Central memory CD8-positive, alpha-beta T cell (primary cell): ENCODE data around the gene SLC7A6.

Experiments used
- ATAC-seq: fragments of 150-1000 bp; cut with Tn5 transposase; replicated peaks from 2 replicates; pipeline ENCODE4 v1.10.0; 2022; ENCODE audit warnings: mild to moderate bottlenecking, moderate FRiP score, moderate number of reproducible peaks; ENCODE audit not compliant: poor library complexity, severe bottlenecking; ENCODE audit errors: extremely low read depth
- DNase-seq, 2 donors: peaks; one replicate each; pipeline ENCODE4 v3.0.0; 2021; ENCODE audit warnings: low spot score in 2 of 2
- H3K27ac Mint-ChIP-seq: one replicate; pipeline ENCODE4 v1.8.0; 2022; ENCODE audit warnings: low read depth, mild to moderate bottlenecking, moderate library complexity, mixed read lengths
- H3K27me3 Mint-ChIP-seq: one replicate; pipeline ENCODE4 v1.8.0; 2022; ENCODE audit warnings: mixed read lengths
- H3K36me3 Mint-ChIP-seq: one replicate; pipeline ENCODE4 v1.8.0; 2022; ENCODE audit warnings: mild to moderate bottlenecking, moderate library complexity, mixed read lengths; ENCODE audit not compliant: insufficient read depth
- H3K4me1 Mint-ChIP-seq: one replicate; pipeline ENCODE4 v1.8.0; 2022; ENCODE audit warnings: mixed read lengths
- H3K4me3 Mint-ChIP-seq: one replicate; pipeline ENCODE4 v1.8.0; 2022; ENCODE audit warnings: mild to moderate bottlenecking, moderate library complexity, mixed read lengths
- H3K9me3 Mint-ChIP-seq: one replicate; pipeline ENCODE4 v1.8.0; 2022; ENCODE audit warnings: mixed read lengths

SLC7A6 gene

DNA sequence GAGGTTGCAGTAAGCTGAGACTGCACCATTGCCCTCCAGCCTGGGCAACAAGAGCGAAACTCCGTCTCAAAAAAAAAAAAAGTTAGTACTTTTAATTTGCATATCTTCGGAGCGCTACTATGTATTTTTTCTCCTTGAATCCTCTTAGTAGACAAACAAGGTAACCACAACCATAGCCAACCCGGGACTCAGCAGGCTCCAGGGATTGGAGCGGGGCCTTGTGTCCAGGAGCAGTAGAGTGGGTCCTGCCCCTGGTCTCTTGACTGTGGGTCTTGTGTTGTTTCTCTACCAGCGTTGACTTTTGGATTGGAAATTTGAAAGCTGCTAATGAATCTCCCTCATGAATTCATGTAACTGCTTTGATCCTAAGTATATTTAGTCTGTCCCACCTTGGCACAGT, 78.8 kb downstream of the SLC7A6 start:
- no peak overlapping the region for H3K27ac Mint-ChIP-seq
- H3K36me3 Mint-ChIP-seq, result peaks cover 42% of the 10 kb centered on the region
- H3K4me1 Mint-ChIP-seq, result peaks cover 7% of the 10 kb centered on the region
- ATAC-seq, result no peak
- H3K27me3 Mint-ChIP-seq, result no peaks in the 10 kb centered on the region
- no peak for DNase-seq
- H3K4me3 Mint-ChIP-seq, result no peak overlapping the region
- H3K9me3 Mint-ChIP-seq, result no peaks in the 10 kb centered on the region

GRCh38 chr16:68344252-68344651, 79.9 kb downstream of the SLC7A6 start:
- ATAC-seq (no peak), DNase-seq (no peak)
- Mint-ChIP-seq H3K36me3 (peaks cover 46% of the 10 kb centered on the region), H3K9me3 (no peaks in the 10 kb centered on the region), H3K27ac (no peak overlapping the region), H3K27me3 (no peaks in the 10 kb centered on the region), H3K4me1 (peaks cover 7% of the 10 kb centered on the region), H3K4me3 (no peak overlapping the region)

DNA sequence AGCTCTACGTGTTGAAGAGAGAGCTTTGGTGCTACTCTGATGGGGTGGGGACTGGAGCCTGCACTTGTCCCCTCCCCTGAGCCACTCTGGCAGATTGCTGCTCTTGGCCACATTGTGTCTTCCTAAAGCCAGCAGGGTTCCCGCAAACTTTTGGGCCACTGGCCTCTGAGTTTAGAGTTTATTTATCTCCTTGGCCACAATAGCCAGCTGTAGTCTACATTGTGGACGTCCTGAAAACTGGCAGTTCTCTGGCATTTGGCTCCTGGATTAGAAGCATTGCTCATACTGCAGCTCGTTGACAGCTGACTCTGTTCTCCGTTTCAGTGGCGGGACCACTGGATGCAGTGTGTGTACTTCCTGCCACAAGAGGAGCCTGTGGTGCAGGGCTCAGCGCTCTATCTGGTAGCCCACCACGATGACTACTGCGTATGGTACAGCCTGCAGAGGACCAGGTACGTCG, 81.1 kb downstream of the SLC7A6 start:
- H3K4me1 Mint-ChIP-seq, result peaks cover 7% of the 10 kb centered on the region
- peak overlapping the region; percentile 55 for H3K27ac Mint-ChIP-seq
- H3K9me3 Mint-ChIP-seq, result no peaks in the 10 kb centered on the region
- ATAC-seq, result no peak
- peaks cover 53% of the 10 kb centered on the region for H3K36me3 Mint-ChIP-seq
- H3K4me3 Mint-ChIP-seq, result no peak overlapping the region
- H3K27me3 Mint-ChIP-seq, result no peaks in the 10 kb centered on the region
- DNase-seq, result no peak

DNA sequence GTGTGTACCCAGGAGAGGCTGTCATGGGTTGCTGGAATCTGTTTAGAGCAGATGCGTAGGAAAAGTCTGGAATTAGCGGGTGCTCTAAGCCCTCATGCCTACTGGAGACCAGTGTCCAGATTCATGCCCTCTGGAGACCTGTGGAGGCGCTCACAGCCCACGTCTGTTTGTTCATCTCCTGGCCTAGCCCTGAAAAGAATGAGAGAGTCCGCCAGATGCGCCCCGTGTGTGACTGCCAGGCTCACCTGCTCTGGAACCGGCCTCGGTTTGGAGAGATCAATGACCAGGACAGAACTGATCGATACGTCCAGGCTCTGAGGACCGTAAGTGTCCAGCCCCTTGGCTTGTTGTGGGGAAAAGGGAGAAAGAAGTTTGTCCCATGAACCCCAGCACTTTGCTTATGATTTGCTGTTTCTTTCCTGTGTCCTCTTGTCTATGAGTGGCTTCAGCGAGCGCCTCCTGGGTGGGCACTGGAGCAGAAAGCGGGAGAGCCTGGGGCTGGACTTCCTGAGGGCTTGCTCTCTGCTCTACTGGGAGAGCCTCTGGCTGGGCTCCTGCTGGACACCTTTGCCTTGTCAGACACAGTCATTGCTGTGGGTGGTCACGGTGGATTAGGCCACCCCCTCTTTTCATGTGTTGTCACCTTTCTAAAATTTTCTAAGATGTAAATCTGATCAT, 81.8 kb downstream of the SLC7A6 start:
- no peaks in the 10 kb centered on the region for H3K27me3 Mint-ChIP-seq
- no peak for ATAC-seq
- H3K27ac Mint-ChIP-seq, result no peak overlapping the region
- no peak for DNase-seq
- H3K4me3 Mint-ChIP-seq, result no peak overlapping the region
- no peaks in the 10 kb centered on the region for H3K9me3 Mint-ChIP-seq
- H3K4me1 Mint-ChIP-seq, result peaks cover 7% of the 10 kb centered on the region
- peaks cover 45% of the 10 kb centered on the region for H3K36me3 Mint-ChIP-seq

GRCh38 chr16:68346892-68347480, 82.7 kb downstream of the SLC7A6 start:
- Mint-ChIP-seq H3K36me3 (peaks cover 43% of the 10 kb centered on the region), H3K9me3 (no peaks in the 10 kb centered on the region), H3K27ac (no peak overlapping the region), H3K4me3 (no peak overlapping the region), H3K27me3 (no peaks in the 10 kb centered on the region), H3K4me1 (peaks cover 7% of the 10 kb centered on the region)
- DNase-seq (no peak), ATAC-seq (no peak)

- H3K36me3 Mint-ChIP-seq, result peaks cover 39% of the 10 kb centered on the region
- DNase-seq (no peak), ATAC-seq (no peak)
- H3K27me3 Mint-ChIP-seq, result no peaks in the 10 kb centered on the region
- no peak overlapping the region for H3K4me3 Mint-ChIP-seq
- no peak overlapping the region for H3K27ac Mint-ChIP-seq
- peaks cover 7% of the 10 kb centered on the region for H3K4me1 Mint-ChIP-seq
- H3K9me3 Mint-ChIP-seq, result no peaks in the 10 kb centered on the region
Measured at GRCh38 chr16:68347605-68348004, 83.3 kb downstream of the SLC7A6 start.

DNA sequence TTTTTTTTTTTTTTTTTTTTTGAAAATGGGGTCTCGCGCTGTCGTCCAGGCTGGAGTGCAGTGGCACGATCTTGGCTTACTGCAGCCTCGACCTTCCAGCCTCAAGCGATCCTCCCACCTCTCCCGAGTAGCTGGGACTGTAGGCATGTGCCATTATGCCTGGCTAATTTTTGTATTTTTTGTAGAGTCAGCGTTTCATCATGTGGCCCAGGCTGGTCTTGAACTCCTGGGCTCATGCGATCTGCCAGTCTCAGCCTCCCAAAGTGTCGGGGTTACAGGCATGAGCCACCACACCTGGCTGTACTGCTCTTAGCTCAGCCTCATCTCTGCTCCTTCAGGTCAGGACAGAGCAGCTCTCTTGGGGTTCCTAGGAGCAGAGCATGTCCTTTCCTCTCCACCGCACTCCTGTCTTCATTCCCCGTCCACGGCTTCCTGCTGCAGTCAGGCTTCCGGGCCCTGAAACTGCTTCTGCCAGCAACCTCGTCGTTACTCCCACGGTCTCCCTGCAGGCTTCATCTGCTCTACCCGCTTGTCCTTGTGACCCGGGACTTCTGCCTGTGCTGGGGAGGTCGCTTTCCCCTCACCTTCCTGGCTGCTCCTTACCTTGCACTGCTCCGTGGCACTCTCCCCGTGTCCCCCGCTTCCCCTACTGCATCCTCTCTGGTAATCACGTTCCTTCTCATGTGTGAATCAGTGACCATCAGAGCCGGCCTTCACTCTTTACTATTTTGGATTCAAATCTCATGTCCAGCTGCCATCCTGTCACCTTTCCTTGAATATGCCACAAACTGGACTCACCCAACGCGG, 84.5 kb downstream of the SLC7A6 start:
- H3K9me3 Mint-ChIP-seq, result no peaks in the 10 kb centered on the region
- H3K4me3 Mint-ChIP-seq, result no peak overlapping the region
- H3K36me3 Mint-ChIP-seq, result peaks cover 43% of the 10 kb centered on the region
- ATAC-seq (no peak), DNase-seq (no peak)
- H3K27me3 Mint-ChIP-seq, result no peaks in the 10 kb centered on the region
- no peak overlapping the region for H3K27ac Mint-ChIP-seq
- peaks cover 7% of the 10 kb centered on the region for H3K4me1 Mint-ChIP-seq

GRCh38 chr16:68349838-68350410, 85.6 kb downstream of the SLC7A6 start:
- H3K4me1 Mint-ChIP-seq, result peaks cover 17% of the 10 kb centered on the region
- ATAC-seq (no peak), DNase-seq (no peak)
- H3K9me3 Mint-ChIP-seq, result no peaks in the 10 kb centered on the region
- no peaks in the 10 kb centered on the region for H3K27me3 Mint-ChIP-seq
- H3K27ac Mint-ChIP-seq, result no peak overlapping the region
- peaks cover 43% of the 10 kb centered on the region for H3K36me3 Mint-ChIP-seq
- no peak overlapping the region for H3K4me3 Mint-ChIP-seq

GRCh38 chr16:68350813-68351350, 86.6 kb downstream of the SLC7A6 start:
- H3K4me1 Mint-ChIP-seq, result peaks cover 27% of the 10 kb centered on the region
- H3K27ac Mint-ChIP-seq, result no peak overlapping the region
- no peaks in the 10 kb centered on the region for H3K27me3 Mint-ChIP-seq
- no peak overlapping the region for H3K4me3 Mint-ChIP-seq
- no peaks in the 10 kb centered on the region for H3K9me3 Mint-ChIP-seq
- ATAC-seq, result no peak
- no peak for DNase-seq
- peaks cover 45% of the 10 kb centered on the region for H3K36me3 Mint-ChIP-seq
